WI38 (cell line): ENCODE results near the gene PLAC1.

ENCODE experiments used
- H3K4me3 ChIP-seq: 2 replicates; pipeline ENCODE4 v1.5.1; 2011; ENCODE audit warnings: low read depth, mild to moderate bottlenecking, control low read depth, low read length
- TF ChIP-seq, protein P1 (sequence below): IDR thresholded peaks from 2 replicates; pipeline ENCODE4 v1.5.1; 2012; ENCODE audit warnings: low read depth, mild to moderate bottlenecking, control low read depth, low read length

The PLAC1 gene

DNA sequence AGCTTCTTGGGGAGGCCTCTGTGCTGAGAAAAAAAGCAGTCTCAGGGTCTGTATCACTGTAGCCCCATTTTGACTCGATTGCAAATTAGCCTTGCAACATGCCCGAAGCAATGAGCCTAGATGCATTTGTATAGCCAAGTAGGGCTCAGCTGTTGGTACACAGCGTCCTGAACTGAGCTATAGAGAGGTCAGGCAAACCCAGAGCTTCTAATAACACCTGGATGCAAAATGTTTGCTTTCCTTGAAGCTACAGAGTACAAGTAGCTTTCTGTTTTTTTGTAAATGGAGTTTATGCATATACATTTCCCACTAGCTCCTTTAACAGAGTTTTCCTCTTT, 87.8 kb downstream of the PLAC1 start:
- TF ChIP-seq, protein P1, sequence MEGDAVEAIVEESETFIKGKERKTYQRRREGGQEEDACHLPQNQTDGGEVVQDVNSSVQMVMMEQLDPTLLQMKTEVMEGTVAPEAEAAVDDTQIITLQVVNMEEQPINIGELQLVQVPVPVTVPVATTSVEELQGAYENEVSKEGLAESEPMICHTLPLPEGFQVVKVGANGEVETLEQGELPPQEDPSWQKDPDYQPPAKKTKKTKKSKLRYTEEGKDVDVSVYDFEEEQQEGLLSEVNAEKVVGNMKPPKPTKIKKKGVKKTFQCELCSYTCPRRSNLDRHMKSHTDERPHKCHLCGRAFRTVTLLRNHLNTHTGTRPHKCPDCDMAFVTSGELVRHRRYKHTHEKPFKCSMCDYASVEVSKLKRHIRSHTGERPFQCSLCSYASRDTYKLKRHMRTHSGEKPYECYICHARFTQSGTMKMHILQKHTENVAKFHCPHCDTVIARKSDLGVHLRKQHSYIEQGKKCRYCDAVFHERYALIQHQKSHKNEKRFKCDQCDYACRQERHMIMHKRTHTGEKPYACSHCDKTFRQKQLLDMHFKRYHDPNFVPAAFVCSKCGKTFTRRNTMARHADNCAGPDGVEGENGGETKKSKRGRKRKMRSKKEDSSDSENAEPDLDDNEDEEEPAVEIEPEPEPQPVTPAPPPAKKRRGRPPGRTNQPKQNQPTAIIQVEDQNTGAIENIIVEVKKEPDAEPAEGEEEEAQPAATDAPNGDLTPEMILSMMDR, result no peak
- H3K4me3 ChIP-seq, result no peak overlapping the region

DNA sequence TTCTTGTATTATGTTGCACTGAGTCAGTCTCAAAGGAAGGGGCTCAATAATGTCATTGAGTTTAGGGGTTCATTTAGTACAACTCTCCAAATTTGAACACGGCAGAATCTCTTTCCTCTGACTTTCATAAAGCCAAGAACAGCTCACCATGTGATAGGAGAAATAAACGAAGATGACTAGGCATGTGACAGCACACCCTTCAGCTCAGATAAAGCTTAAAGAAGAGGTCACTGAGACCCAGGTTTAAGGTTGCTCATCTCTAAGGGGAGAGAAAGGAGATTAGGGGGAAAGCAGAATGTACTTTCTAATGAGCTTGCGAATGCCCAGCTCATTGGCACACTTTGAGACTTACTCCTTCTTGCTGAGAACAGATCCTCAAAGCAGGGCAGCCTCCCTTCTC, 89.0 kb downstream of the PLAC1 start:
- H3K4me3 ChIP-seq, result no peak overlapping the region
- TF ChIP-seq, protein P1, result no peak

DNA sequence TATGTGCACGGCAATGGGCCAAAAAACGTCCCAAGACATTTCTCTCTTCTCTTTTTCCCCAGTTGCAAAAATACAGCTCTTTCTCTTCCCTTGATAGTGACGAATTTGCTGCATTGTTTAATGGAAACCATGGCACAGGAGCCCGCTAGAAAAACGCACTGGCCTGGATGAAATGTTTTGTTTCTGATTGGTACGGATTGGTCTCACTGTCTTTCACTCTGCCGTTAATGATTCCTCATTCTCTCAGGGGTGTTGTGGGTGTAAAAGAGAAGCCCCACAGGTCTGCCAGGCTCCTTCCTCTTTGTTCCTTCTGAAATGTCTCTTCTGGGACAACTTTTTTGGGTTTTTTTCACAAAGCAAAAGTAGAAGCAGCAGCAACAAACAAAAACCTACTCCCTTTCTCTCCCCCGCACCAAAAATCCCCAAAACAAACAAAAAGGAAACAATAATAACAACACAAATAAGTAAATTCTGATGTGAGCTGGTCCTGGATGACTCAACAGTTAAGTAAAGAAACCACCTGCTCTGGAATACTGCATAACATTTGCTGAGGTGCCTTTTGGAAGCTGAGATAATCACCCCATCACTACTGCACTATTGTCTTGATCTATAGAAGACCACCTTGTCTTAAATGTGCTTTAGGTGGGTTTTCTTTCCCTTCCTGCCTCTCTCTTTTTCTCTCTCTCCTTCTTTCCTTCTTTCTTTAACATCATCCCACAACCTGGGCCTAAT, 89.8 kb downstream of the PLAC1 start:
- TF ChIP-seq, protein P1, result no peak
- H3K4me3 ChIP-seq, result no peak overlapping the region

DNA sequence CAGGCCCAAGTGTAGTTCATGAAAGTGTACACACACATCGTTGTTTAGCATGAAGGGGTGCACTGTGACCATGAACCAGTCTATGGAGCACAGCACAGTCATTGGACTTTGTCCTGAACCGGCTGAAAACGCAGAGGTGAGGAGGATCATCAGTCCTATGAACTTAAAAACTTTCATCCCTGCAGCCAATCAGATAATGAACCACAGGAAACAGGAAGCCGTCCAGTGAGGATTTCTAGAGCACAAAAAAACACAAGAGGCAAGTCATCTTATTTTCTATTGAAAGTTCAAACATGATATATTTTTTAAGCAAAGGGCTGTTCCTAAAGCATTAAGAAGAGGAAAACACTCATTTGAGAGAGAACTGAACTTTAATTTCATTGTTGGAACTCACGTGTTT, 91.8 kb downstream of the PLAC1 start:
- no peak overlapping the region for H3K4me3 ChIP-seq
- TF ChIP-seq, protein P1, result no peak

DNA sequence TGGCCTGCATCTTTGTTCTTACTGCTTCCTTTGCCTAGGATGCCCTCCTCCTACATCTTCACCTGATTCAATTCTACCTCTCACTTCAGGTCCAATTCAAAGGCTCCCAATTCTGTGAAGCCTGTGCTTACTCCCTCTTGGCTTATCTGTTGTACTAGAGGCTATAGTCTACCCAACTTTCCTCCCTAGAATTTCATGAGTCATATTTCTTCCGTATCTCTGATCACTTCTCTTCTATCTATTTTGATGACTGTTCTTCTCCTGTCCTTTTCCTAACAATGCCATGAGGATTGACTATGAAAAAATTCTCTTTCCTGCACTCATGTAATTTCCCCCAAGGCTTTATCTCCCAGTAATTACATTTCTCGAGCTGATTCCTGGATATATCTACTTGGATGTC, 96.3 kb downstream of the PLAC1 start:
- no peak overlapping the region for H3K4me3 ChIP-seq
- TF ChIP-seq, protein P1, result no peak

DNA sequence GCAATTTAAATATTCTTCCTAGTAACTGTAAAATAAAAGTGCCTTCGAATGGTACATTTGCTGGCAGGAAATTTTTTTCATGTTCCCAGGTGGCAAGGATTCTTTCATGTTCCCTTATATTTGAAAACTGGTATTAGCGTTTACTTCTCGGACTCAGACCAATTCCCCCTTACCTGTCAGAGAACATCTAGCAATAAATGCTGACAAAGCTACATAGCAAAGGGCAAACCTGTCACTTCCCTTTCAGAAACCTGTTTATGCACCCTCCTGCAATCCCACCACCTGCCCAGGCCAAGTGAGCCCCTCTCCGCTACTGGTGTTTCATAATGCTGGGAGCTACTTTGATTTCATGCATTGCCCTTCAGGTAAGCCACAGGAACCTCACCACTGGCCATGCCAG, 100.1 kb downstream of the PLAC1 start:
- TF ChIP-seq, protein P1, result no peak
- H3K4me3 ChIP-seq, result no peak overlapping the region

DNA sequence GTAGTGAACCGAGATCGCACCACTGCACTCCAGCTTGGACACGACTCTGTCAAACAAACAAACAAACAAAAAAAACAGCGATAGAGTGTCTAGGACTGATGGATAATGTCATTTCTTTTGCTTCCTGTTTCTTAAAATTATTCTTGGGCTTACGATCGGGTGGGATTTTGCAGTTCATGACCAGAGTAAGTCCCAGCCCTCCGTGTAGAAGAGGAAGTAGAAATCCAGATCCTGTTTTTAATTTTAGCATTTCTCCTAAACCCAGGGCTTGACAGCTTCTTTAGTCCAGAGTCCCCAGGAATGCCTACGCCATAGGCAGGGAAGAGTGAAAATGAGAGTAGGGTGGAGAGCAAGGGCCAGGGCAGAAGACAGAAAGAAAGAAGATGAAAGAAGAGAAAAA, 104.0 kb downstream of the PLAC1 start:
- no peak overlapping the region for H3K4me3 ChIP-seq
- TF ChIP-seq, protein P1, result no peak
